T47D (cell line): ENCODE measurements around the gene REELD1.

ENCODE experiments used
- DNase-seq, 2 experiments: peaks; one replicate each; pipeline versions ENCODE4 v3.0.0 to v3.0.0-alpha.2; 2011 to 2012; ENCODE audit warnings: low read depth in 1 of 2, low spot score in 1 of 2
- JUND ChIP-seq: IDR thresholded peaks from 2 replicates; pipeline ENCODE4 v1.6.1; 2012; ENCODE audit warnings: low read depth
- in situ Hi-C: cut with HindIII; loops from 2 replicates; pipeline ENCODE4 v1.10.0; 2016; ENCODE audit warnings: low sequenced_read_pairs, low pct_unique_long_range_greater_than_20kb

Gene REELD1

DNA sequence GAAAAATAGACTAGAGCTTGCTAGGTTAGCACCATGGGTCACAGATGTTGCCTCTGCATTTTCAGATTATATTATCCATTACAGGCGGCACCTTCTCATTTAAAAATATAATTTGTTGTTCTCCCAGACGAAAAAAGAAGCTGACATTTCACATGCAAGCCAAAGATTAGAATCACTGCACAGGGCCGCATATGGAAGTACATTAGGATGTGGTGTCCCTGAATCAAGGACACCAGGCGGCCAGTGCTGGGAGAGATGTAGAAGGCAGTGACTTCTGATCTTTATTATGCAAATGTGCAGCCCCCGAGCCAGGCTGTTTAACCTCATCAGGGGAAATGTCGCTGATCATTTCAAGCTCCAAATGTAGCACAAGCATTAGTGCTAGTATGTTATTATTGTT lies 22.8 kb downstream of the REELD1 start:
- in situ Hi-C loops: no loop called here
- DNase-seq: no peak
- TF ChIP-seq JUND: no peak

DNA sequence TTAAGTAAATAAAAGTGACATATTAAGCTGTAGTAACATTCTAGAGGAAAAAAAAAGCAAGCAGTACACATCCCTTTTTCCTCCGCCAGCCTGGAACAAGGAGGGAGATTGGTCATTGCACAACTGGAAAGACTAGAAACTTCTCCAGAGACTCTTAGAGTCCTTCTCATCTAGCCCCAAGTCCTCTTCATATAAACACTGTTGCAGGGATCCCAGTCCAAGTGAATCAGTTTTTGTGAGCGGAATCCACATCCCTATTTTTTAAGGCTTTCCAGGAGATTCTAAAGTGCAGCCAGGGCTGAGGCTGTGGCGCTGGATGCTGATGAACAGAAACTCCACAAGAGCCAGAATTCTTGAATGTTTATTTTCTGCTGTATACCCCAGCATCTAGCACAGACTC lies 23.8 kb downstream of the REELD1 start:
- no peak for TF ChIP-seq JUND
- DNase-seq: no peak
- in situ Hi-C loops: no loop called here

DNA sequence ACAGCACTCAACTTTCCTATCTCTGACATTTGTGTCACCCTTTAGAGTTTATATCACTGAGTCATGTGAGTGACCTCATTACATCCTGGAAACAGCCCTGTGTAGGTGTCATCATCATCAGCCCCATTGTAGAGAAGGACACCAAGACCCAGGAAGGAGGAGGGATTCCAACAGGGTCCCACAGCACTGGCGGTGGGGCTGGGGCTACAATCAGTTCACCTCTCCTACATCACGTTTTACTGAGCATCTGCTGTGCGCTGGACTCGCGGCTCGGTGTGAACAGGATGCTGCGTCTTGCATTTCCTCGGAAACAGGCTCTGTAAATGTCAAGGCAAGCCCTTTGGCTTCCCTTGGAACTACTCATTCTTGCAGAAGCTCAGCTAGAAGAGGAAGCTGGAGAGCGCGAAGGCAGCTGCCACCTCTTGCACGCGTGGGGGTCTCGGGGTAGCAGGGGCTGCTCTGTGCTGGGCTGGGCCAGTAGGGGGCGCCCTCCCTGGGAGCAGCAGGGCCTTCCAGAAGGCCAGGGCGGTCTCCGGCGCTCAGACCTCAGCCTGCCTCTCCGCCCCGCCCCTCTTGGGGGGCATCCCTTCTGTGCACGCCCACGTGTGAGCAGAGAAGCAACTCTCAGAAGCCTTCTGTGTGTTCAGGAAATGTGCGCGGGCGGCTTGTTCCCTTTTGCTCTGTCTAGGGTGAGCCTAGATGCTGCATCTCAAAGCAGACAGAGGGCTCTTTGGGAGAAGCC lies 29.0 kb downstream of the REELD1 start:
- in situ Hi-C loops: no loop called here
- no peak for DNase-seq
- no peak for TF ChIP-seq JUND

DNA sequence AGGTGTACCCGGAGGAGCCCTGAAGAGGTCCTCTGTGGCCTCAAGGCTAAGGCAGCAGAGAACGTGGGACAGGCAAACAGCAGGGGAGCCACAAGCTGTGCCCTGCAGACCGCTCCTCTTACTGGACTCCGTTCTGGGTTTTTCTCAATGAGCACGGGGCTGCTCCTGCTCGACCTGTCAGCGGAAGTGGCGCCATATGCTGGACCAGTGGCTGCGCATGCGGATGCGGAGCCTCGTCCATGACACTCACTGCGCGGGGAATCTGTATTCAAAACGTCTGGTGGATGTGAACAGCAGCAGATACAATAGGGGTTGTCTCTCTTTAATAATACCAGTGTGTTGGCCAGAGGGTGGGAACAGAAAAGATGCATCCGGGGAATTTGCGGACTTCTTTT lies 29.5 kb downstream of the REELD1 start:
- DNase-seq: no peak
- in situ Hi-C loops: no loop called here
- TF ChIP-seq JUND: no peak

- in situ Hi-C loops: no loop called here
- DNase-seq: no peak
- TF ChIP-seq JUND: no peak
Measured at GRCh38 chr4:146244496-146244895, 30.2 kb downstream of the REELD1 start.

DNA sequence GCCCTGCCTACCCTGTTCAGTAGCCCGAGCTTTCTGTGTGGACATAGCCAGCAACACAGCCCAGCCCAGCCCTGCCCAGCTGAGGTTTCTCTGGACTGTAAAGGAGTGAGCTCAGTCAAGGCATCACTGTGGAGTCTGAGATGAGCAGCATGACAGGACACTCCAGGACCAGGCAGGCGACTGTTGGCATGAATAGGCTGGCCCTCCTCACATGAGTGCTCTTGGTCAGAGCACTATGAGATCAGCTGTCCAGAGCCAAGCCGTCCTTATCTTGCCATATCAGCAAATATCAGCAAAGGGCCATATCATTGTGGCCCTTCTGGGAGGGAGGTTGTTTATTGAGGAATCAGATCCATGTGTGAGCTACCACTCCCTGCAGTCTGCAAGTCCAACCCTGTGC lies 30.9 kb downstream of the REELD1 start:
- in situ Hi-C loops: no loop called here
- TF ChIP-seq JUND: no peak
- DNase-seq: no peak

GRCh38 chr4:146245850-146246249 lies 31.5 kb downstream of the REELD1 start:
- in situ Hi-C loops: no loop called here

DNA sequence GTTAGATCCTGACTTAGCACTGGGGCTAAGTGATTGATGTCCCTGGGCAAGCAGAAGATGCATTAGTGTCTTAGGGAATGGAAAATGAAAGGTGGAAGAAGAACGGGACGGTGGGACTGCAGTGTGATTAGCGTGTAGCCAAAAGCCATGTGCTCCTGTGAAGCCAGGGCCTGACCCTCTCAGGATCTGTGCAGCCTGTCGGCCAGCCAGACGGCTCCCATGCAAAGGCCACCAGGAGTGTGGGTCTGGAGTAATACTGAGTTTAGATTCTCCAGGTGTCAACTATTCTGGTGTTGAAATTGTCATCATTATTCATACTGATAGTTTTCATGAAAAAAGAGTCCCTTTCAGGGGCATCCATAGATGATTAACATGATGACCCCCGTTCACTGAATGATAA lies 32.0 kb downstream of the REELD1 start:
- no peak for DNase-seq
- TF ChIP-seq JUND: no peak
- in situ Hi-C loops: no loop called here

More at GRCh38 chr4:146245850-146246249, 31.5 kb downstream of the REELD1 start:
- TF ChIP-seq JUND: no peak
- no peak for DNase-seq

- in situ Hi-C loops: no loop called here
- DNase-seq: no peak
- no peak for TF ChIP-seq JUND
Measured at GRCh38 chr4:146247356-146247755, 33.0 kb downstream of the REELD1 start.

- TF ChIP-seq JUND: no peak
- in situ Hi-C loops: no loop called here
Measured at GRCh38 chr4:146252969-146253611, 38.8 kb downstream of the REELD1 start.

GRCh38 chr4:146255463-146255862 lies 41.1 kb downstream of the REELD1 start:
- in situ Hi-C loops: no loop called here
- no peak for TF ChIP-seq JUND
- no peak for DNase-seq

More at GRCh38 chr4:146252969-146253611, 38.8 kb downstream of the REELD1 start:
- DNase-seq: no peak

GRCh38 chr4:146255874-146256273 lies 41.5 kb downstream of the REELD1 start:
- in situ Hi-C loops: no loop called here
- no peak for TF ChIP-seq JUND
- DNase-seq: no peak

- in situ Hi-C loops: no loop called here
- no peak for DNase-seq
- TF ChIP-seq JUND: no peak
Measured at GRCh38 chr4:146256328-146256727, 42.0 kb downstream of the REELD1 start.
